RWPE1 (cell line): Measurements from ENCODE around the gene LASP1NB.
"Not testable (repeated sequence)": the region's sequence is repeated elsewhere in the genome, so short reads cannot be mapped to it uniquely, and the experiment has no call there.

Experiments
- CTCF ChIA-PET: fragments of 350-600 bp; sonication (Branson Sonifier 250); formaldehyde crosslinking; extraction: SDS; loops from one replicate; lab custom pipeline; 2021; lab: Yijun Ruan, JAX
- POLR2A ChIA-PET: fragments of 400-600 bp; formaldehyde crosslinking; extraction: SDS; loops from one replicate; lab custom pipeline; 2020; ENCODE audit warnings: antibody characterized with exemption; ENCODE audit not compliant: low non-redundant PET; lab: Yijun Ruan, JAX
- DNase-seq: peaks from one replicate; pipeline ENCODE4 v3.0.0; 2012; ENCODE audit warnings: low spot score
- H3K27ac ChIP-seq: fragments of 450-650 bp; 2 replicates; pipeline ENCODE4 v1.5.1; 2017
- CTCF ChIP-seq: fragments of 450-650 bp; conservative IDR thresholded peaks from 2 replicates; pipeline ENCODE4 v1.5.1; 2017; ENCODE audit warnings: low read depth, mild to moderate bottlenecking

Gene LASP1NB

GRCh38 chr17:38922538-38923297, 2.7 kb upstream of the LASP1NB start:
- POLR2A ChIA-PET, result no interaction called here
- peak overlapping the region; percentile 50 for H3K27ac ChIP-seq
- CTCF ChIA-PET, result interaction anchor here (0.5 to 2.5 kb wide), 4 partner anchors 21 to 1193 kb away, joined by 4 to 8 read pairs (median 5); no protein-coding TSS in a partner anchor

GRCh38 chr17:38926293-38927070, 1.1 kb downstream of the LASP1NB start:
- ChIA-PET POLR2A (no interaction called here), CTCF (no interaction called here)
- H3K27ac ChIP-seq, result no peak overlapping the region
- no peak for TF ChIP-seq CTCF
- DNase-seq, result no peak

More at GRCh38 chr17:38922538-38923297, 2.7 kb upstream of the LASP1NB start:
- TF ChIP-seq CTCF, result no peak
- no peak for DNase-seq

GRCh38 chr17:38930782-38931181, 5.4 kb downstream of the LASP1NB start:
- POLR2A ChIA-PET, CTCF ChIA-PET, H3K27ac ChIP-seq, DNase-seq: not testable (repeated sequence)

- POLR2A ChIA-PET, DNase-seq, H3K27ac ChIP-seq, CTCF ChIA-PET: not testable (repeated sequence)
Observed at GRCh38 chr17:38933962-38934361, 8.5 kb downstream of the LASP1NB start.

GRCh38 chr17:38939987-38940386, 14.6 kb downstream of the LASP1NB start:
- ChIA-PET CTCF (interaction anchor here (0.6 kb wide), 1 partner anchor 238 kb away, joined by 4 read pairs; no protein-coding TSS in a partner anchor), POLR2A (no interaction called here)
- TF ChIP-seq CTCF, result no peak
- DNase-seq, result no peak
- H3K27ac ChIP-seq, result no peak overlapping the region

- ChIA-PET POLR2A (interaction anchor here (0.6 kb wide), 1 partner anchor 56 kb away, joined by 3 read pairs; no protein-coding TSS in a partner anchor), CTCF (interaction anchor here (0.6 kb wide), 1 partner anchor 239 kb away, joined by 4 read pairs; no protein-coding TSS in a partner anchor)
- DNase-seq, result no peak
- no peak for TF ChIP-seq CTCF
- H3K27ac ChIP-seq, result no peak overlapping the region
Observed at GRCh38 chr17:38940404-38940803, 15.0 kb downstream of the LASP1NB start.

GRCh38 chr17:38942696-38943334, 17.4 kb downstream of the LASP1NB start:
- no peak for TF ChIP-seq CTCF
- ChIA-PET CTCF (no interaction called here), POLR2A (no interaction called here)
- no peak overlapping the region for H3K27ac ChIP-seq
- DNase-seq, result no peak
